Fibroblast of skin of scalp (primary cell): ENCODE data around the gene EIF4G3.
A peak's percentile ranks its signal among the peaks of the same experiment; 100 is the strongest.
"Not testable (repeated sequence)": the region's sequence is repeated elsewhere in the genome, so short reads cannot be mapped to it uniquely, and the experiment has no call there.

ENCODE experiments used
- DNase-seq: peaks from one replicate; pipeline ENCODE4 v3.0.0-alpha.2; 2013

The EIF4G3 gene

DNA sequence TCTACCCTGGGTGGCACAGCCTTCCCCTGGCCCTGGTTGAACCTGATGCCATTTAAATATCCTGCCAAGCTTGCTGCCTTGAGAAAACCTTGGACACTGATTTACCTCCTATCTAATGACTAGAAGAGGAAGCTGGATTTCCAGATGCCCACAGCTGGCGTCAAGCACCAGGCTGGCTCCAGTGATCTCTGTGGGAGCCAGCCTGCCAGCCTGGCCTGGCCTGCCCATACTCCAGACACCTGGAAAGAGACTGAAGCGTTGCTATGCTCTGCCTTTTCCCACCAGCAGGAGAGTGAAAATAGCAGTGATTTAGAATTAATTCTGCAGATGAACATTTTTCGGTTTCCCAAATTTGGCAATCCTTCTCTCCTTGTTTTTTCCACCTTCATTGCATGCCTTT, 11.5 kb upstream of the EIF4G3 start:
- DNase-seq: no peak

DNA sequence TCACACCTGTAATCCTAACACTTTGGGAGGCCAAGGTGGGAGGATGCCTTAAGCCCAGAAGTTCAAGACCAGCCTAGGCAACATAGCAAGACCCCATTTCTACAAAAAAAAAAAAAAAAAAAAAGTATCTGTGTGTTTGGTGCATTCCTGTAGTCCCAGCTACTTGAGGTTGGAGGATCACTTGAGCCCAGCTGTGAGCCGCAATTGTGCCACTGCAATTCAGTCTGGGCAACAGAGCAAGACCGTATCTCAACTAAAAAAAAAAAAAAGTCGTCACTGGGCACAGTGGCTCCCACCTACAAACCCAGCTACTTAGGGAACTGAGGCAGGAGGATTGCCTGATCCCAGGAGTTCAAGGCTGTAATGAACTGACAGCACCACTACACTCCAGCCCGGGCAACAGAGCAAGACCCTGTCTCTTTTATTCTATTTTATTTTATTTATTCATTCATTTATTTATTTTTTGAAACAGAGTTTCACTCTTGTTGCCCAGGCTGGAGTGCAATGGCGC, 8.6 kb upstream of the EIF4G3 start:
- DNase-seq: no peak

DNA sequence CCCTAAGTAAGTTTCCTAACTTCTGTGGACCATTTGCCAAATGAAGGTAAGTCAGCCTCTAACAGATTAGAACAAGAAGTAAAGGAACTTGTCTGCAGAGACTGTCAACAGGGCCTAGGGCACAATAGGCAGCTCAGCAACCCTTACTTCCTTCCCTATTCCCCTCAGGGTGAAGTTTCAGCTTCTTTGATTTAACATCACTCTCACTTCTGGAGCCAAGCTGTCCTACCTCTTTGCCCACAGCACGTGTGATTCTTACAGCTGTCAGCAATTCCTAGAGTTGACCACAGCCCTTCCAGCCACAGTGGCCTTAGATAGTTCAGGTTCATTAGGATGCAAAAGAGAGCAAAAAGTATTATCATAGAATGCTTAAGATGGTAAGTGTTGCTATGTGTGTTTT, 7.6 kb upstream of the EIF4G3 start:
- DNase-seq: no peak

DNA sequence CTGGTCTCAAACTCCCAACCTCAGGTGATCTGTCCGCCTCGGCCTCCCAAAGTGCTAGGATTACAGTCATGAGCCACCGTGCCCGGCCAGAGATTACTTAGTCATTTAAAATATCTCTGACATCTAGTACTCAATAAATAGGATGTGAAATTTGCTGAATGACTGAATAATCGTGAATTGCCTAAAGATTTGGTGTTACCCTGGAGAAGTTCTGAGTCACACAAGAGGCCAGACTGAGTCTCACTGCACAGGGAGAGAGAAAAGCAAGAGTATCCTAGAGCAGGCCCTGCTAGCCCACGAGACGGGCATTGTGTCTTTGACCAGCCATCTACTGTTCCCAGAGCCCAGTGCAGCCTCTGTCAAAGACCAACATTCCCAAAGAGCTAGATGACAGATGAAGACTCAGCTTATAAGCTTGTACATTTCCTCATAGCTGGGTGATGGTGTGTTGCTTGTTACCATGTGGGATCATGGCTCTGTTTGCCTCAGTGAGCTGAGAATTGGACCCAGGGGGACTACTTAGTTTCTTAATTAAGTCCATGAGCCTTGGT, 5.6 kb upstream of the EIF4G3 start:
- peak; percentile 20 for DNase-seq

DNA sequence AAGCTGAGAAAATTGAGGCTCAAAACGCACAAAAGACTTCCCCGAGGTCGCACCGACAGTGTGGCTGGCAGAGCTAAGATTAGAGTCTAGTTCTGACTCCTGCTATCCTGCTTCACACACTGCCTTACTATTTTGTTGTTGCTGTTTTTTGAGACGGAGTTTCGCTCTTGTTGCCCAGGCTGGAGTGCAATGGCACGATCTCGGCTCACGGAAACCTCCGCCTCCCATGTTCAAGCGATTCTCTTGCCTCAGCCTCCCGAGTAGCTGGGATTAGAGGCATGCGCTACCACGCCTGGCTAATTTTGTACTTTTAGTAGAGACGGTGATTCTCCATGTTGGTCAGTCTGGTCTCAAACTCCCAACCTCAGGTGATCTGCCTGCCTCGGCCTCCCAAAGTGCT, 1.6 kb upstream of the EIF4G3 start:
- not testable (repeated sequence) for DNase-seq

DNA sequence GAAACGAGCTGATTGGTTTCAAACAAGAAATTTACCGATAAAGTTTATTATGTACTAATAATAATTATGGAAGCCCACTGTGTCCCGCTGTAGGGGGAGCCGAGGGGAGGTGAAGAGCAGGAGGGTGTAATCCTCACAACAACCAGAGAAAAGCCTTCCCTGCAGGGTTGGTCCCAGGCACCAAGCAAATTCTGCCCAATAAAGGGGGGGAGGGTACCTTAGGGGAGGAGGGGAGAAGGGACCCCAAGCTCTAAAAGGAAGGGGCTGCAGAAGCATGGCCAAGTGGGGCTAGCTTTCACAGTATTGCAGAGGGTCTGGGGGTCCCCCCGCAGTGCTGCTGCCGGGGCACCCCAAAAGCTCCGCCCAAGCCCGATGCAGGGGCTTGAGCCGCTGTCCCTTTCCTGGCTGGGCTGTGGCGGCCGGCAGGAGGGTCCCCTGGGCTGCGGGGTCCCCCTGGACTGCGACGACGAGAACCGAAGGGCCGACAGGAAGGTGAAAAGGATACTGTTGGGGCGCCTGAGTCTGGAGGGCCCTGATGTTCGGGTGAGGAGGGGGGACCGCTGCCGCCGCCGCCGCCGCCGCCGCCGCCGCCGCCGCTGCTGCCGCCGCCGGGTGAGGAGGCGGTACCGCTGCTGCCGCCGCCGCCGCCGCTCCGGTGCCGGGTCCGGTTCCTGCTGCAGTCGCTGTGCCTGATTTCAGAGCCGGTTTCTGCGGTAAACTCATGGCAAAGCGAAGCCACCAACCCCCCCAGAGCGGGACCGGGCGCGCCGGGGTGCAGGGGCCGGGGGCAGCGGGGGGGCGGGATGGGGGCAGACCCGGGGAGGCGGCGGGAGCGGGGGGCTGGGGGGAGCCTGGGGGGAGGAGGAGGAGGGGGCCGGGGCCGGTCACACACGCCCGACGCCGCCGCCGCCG, 771 bp downstream of the EIF4G3 start:
- peak; percentile 29 for DNase-seq

DNA sequence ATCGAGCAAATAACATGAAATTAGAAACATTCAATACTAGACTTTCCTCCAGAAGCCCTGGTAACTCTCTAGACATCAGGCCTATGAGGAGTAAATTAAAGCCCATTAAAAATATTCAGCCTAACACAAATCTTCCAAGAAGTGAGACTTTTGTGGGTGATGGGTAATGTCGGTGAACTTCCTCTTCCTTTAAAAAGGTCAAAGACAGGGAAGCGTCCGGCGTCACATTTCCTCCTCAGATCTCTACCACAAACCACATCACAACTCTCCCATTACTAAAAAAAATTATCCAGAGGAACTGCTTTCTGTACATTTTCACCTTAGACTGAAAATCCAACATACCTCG, 1.4 kb downstream of the EIF4G3 start:
- DNase-seq: peak; percentile 24

DNA sequence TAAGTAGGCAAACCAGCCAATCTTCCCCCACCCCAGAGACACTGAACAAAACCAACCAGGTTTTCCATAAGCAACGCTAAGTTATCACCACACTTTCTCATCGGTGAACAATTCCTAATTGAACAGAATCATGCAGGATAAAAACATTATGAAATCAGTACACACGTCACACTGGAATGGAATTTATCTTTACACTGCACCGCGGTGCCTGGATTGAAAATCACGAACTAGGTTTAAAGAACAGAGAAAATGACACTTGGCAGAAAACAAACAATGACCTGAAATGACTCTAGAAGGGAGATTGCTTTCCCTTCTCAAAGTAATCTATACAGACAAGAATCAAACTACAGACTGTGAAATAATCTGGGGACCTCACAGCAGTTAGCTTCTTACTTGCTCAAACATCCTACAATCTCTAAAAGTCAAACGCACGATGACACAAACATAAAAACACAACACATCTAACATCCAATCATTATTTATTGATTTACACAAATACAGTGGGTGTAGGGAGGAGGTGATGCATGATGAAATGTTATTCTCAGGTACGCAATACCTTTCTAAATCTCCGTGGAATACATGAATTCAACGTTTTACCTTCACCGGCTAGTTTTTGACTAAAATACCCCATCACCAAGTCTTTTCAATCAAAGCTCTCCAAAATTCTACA, 1.9 kb downstream of the EIF4G3 start:
- DNase-seq: peak; percentile 62

DNA sequence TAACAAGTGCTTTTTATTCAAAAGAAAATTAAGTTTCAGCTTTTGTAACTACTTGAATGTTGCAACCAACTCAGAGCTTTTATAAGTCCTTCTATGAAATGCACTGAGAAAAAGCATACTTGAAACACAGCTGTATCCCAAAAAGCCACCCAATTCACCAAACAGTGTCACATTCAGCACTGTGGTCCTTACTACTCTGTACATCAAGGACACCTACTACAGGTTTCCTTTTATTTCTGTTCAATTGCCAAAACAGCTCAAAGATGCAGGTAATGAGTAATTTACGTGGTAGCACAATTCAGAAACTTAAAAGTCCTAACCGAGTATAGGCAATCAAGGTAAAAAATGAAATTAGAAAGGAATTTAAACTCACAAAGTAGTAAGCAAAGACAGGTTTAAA, 2.5 kb downstream of the EIF4G3 start:
- DNase-seq: no peak

DNA sequence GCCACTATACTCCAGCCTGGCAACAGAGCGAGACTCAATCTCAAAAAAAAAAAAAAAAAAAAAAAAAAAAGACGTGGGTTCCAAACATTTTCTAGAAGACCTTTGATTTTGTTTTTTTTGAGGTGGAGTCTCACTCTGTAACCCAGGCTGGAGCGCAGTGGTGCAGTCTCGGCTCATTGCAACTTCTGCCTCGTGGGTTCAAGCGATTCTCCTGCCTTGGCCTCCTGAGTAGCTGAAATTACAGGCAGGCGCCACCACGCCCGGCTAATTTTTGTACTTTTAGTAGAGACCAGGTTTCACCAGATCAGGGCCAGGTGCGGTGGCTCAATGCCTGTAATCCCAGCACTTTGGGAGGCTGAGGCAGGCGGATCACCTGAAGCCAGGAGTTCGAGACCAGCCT, 3.6 kb downstream of the EIF4G3 start:
- not testable (repeated sequence) for DNase-seq

DNA sequence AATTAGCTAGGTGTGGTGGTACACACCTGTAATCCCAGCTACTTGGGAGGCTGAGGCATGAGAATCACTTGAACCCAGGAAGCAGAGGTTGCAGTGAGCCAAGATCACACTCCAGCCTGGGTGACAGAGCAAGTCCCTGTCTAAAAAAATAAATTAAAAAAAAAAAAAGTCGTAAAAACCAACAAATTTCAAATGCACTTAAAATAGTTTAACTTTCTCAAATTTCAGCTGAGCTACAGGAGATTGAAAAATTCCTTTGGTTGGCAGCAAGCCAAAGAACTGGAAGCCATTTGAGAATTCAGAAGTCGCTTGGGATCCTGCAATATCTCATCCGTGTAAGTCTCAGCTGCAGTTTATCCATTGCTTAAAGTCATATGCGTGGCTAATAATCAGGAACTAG, 5.9 kb downstream of the EIF4G3 start:
- peak; percentile 80 for DNase-seq

DNA sequence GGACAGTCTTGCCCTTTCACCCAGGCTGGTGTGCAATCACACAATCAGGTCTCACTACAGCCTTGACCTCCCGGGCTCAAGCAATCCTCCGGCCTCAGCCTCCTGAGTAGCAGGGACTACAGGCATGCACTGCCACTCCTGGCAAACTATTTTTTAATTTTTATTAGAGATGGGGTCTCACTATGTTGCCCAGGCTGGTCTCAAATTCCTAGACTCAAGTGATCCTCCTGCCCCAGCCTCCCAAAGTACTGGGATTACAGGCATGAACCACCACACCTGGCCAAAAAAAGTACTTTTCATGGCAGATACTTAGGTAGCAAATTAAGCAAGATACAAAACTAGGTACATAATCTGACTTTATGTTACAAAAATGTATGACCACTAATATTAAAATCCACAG, 8.3 kb downstream of the EIF4G3 start:
- no peak for DNase-seq

DNA sequence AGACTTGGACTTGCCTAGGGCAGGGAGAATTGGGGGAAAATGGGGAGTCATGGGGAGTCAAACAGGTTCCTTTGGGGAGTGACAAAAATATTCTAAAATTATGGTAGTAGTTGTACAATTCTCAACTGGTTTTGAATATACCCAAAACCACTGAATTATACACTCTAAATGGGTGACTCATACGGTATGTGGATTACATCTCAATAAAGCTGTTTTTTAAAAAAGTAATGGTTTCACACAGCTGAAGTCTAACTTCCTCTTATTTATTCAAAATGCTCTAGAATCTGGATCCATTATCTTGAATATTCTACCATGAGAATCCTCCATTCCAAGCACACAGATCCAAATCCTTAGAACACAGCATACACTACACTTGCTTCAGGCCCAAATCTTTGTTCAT, 11.1 kb downstream of the EIF4G3 start:
- DNase-seq: peak; percentile 23

DNA sequence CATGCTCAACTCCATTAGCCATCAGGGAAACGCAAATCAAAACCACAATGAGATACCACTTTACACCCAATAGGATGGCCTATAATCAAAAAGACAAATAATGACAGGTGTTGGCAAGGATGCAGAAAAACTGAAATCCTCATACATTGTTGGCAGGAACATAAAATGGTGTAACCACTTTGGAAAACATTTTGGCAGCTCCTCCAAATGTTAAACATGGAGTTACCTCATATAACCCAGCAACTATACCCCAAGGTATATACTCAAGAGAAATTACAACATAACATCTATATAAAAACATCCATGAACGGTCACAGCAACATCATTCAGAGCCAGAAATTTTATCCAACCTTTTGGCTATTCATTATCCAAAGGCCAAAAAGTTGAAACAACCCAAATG, 11.6 kb downstream of the EIF4G3 start:
- DNase-seq: no peak

DNA sequence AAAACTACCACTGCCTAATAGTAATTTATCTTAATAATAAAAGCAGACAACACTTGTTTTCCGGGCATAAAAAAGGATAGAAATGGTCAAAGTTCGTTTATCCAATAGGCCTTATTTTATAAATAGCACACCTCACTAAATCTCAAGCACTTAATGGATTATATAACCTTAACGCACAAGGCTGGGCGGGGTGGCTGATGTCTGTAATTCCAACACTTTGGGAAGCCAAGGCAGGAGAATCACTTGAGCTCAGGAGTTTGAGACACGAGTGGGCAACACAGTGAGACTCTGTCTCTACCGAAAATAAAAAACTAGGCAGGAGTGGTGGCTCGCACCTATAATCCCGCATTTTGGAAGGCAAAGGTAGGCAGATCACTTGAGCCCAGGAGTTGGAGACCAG, 12.4 kb downstream of the EIF4G3 start:
- no peak for DNase-seq

DNA sequence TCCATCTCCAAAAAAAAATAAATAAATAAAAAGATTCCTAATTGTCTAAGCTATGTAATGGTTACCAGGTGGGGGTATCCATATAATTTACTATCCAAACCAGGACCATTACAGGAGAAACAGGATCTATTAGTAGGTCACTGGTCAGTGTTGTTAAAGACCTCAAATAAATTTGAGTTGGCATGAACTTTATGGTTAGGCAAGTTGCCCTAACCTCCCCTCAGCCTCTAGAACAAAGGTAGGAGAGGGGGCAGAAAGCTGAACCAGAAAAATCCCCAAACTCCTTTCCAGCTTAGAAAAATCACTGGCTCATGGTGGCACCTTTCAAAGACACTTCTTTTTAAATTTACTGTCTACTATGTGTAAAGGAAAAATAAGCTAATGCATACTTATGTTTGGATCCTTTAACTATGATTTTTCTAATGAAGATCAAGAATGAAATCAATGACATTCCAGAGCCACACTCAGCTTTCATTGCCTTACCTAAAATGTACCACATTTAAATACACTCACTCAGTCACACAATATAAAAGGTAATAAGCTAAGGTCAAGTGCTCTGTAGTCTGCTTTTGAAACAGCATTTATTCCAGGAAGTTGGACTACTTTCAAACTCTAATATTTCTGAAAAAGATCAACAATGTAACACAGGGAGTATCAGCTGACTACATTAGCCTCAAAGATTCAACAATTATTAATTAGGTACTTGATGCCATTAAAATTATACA, 13.8 kb downstream of the EIF4G3 start:
- DNase-seq: no peak

DNA sequence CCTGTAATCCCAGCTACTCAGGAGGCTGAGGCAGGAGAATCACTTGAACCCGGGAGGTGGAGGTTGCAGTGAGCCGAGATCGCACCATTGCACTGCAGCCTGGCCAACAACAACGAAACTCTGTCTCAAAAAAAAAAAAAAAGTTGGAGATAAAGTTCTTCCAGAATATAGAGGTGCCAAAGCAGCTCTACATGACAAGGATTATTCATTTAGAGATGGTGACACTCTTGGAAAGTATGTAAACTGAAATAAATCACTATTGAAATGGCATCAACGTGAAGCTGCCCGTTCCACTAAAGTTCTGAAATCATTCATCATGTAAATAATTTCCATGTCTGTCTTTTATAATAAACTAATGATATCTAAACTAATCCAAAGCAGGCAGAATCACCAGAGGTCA, 14.9 kb downstream of the EIF4G3 start:
- DNase-seq: no peak

DNA sequence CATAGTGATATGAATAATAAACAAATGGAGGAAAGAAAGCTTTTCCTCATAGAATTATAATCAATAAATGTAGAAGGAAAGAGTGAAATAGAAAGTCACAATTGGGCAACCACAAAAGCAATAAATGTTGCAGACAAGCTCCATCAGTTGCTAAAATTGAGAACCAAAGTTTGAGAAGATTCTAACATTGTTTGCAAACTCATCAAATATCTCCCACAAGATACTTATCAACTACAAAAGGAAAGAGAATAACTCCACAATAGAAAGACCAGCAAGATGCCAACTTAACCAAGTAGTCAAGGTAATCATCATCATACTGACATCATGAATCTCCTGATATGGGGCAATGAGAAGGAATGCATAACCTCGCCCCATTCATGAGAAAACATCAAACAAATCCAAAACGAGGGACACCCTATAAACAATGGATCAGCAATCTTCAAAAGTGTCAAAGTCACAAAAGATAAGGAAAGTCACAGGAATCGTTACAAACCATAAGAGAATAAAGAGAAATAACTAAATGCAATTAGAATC, 16.4 kb downstream of the EIF4G3 start:
- no peak for DNase-seq

DNA sequence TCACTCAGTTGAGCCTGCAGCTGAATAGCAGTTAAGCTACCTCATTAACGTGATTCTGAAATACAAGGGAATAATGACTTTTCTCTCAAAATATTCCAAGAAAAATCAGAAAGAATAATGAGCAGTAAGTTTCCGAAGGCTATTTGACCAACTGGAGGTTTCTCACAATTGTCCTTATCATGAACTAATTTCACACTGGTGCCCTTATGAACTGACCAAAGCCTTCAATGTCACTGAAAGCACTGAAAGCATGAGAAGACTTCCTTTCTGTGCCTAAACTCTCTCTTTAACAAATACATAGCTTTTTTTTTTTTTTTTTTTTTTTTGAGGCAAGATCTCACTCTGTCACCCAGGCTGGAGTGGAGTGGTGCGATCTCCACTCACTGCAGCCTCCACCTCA, 18.8 kb downstream of the EIF4G3 start:
- DNase-seq: no peak

DNA sequence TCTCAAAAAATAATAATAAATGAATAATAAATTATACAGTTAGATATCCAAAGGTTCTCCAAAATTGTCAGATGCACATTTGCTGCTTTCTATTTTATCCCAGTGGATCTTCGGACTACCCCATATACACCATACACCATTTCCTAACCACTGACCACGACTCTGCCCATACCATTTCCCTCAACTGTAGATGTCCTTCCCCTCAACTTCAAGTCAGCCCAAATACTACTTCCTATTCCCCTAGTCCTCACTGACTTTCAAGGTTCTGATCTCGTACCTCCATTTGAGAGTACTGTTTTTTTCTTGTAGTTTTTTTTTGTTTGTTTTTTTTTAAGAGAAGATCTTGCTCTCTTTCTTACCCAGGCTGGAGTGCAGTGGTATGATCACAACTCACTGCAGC, 19.6 kb downstream of the EIF4G3 start:
- no peak for DNase-seq

DNA sequence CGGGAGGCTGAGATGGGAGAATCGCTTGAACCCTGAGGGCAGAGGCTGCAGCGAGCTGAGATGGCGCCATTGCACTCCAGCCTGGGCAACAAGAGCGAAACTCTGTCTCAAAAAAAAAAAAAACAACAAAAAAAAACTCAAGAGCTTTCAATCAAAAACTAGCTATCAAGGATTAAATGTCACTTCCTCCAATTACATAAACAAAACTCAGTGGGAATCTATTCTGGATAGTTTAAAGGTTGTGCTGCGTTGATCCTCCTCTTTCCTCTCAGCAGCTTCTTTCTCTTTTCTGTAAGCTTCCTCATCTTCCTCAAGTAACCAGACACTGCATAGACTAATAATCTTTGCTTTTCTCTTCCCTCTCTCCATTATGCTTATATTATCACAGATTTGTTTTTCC, 20.7 kb downstream of the EIF4G3 start:
- no peak for DNase-seq

DNA sequence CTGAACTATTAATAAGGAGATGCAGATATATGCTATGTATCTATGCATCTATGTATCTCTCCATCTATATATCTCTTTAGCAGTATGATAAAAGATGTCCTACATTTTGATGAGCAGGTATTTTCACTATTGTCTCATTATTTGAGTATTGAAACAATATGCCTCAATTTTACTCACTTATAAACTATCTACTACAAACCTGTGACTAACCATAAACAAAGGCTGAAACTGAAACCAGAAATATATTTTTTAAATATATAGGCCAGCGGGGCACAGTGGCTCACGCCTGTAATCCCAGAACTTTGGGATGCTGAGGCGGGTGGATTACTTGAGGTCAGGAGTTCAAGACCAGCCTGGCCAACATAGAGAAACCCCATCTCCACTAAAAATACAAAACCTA, 22.0 kb downstream of the EIF4G3 start:
- DNase-seq: no peak

DNA sequence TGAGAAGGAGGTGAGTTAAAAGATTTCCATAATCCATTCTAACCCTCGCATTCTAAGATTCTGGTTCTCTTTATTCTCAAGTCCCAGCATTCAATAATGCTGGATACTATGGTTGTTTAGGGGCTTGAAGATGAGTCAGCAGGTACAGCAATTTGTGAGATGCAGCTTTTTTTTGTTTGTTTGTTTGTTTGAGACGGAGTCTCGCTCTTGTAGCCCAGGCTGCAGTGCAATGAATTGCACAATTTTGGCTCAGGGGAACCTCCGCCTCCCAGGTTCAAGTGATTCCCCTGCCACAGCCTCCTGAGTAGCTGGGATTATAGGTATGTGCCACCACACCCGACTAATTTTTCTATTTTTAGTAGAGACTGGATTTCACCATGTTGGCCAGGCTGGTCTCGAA, 23.3 kb downstream of the EIF4G3 start:
- DNase-seq: no peak
